ENCODE measurements around the gene PLEKHM2.

Gene PLEKHM2

GRCh38 chr1:15726508-15726907 is 42.4 kb downstream of the PLEKHM2 start:
- TF ChIP-seq, protein P1, sequence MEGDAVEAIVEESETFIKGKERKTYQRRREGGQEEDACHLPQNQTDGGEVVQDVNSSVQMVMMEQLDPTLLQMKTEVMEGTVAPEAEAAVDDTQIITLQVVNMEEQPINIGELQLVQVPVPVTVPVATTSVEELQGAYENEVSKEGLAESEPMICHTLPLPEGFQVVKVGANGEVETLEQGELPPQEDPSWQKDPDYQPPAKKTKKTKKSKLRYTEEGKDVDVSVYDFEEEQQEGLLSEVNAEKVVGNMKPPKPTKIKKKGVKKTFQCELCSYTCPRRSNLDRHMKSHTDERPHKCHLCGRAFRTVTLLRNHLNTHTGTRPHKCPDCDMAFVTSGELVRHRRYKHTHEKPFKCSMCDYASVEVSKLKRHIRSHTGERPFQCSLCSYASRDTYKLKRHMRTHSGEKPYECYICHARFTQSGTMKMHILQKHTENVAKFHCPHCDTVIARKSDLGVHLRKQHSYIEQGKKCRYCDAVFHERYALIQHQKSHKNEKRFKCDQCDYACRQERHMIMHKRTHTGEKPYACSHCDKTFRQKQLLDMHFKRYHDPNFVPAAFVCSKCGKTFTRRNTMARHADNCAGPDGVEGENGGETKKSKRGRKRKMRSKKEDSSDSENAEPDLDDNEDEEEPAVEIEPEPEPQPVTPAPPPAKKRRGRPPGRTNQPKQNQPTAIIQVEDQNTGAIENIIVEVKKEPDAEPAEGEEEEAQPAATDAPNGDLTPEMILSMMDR (conservative IDR thresholded peaks at IDR 0.05; ENCODE audit: low read depth, low read length), result no peak
- H3K4me3 ChIP-seq (ENCODE audit: low read length), result no peak overlapping the region
- no peak for DNase-seq (ENCODE audit: low read depth)

GRCh38 chr1:15727021-15727420 is 42.9 kb downstream of the PLEKHM2 start:
- DNase-seq (ENCODE audit: low read depth), result no peak
- TF ChIP-seq, protein P1 (conservative IDR thresholded peaks at IDR 0.05; ENCODE audit: low read depth, low read length), result no peak
- H3K4me3 ChIP-seq (ENCODE audit: low read length), result no peak overlapping the region

GRCh38 chr1:15727424-15727823 is 43.3 kb downstream of the PLEKHM2 start:
- TF ChIP-seq, protein P1 (conservative IDR thresholded peaks at IDR 0.05; ENCODE audit: low read depth, low read length), result no peak
- no peak for DNase-seq (ENCODE audit: low read depth)
- H3K4me3 ChIP-seq (ENCODE audit: low read length), result no peak overlapping the region

- no peak for DNase-seq (ENCODE audit: low read depth)
- TF ChIP-seq, protein P1 (conservative IDR thresholded peaks at IDR 0.05; ENCODE audit: low read depth, low read length), result no peak
- H3K4me3 ChIP-seq (ENCODE audit: low read length), result no peak overlapping the region
These were observed 43.9 kb downstream of the PLEKHM2 start for GRCh38 chr1:15727866-15728534.

- no peak for DNase-seq (ENCODE audit: low read depth)
- TF ChIP-seq, protein P1 (conservative IDR thresholded peaks at IDR 0.05; ENCODE audit: low read depth, low read length), result no peak
- no peak overlapping the region for H3K4me3 ChIP-seq (ENCODE audit: low read length)
These were observed 45.0 kb downstream of the PLEKHM2 start for GRCh38 chr1:15728937-15729657.

DNA sequence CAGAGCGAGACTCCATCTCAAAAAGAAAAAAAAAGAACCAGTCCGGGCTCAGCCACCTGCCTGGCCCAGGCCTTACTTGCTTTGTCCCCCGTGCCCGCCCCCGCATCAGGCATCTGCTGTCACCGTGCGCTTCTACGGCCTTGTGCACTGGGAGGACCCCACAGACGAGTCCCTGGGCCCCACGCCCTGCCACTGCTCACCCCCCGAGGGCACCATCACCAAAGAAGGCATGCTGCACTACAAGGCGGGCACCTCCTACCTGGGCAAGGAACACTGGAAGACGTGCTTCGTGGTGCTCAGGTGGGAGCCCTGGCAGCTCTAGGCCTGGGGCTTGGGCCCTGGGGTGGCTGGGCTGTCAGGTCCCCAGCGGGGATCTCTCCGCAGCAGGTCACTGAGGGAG is 46.3 kb downstream of the PLEKHM2 start:
- no peak overlapping the region for H3K4me3 ChIP-seq (ENCODE audit: low read length)
- TF ChIP-seq, protein P1 (conservative IDR thresholded peaks at IDR 0.05; ENCODE audit: low read depth, low read length), result no peak
- no peak for DNase-seq (ENCODE audit: low read depth)

- H3K4me3 ChIP-seq (ENCODE audit: low read length), result no peak overlapping the region
- DNase-seq (ENCODE audit: low read depth), result no peak
- TF ChIP-seq, protein P1 (conservative IDR thresholded peaks at IDR 0.05; ENCODE audit: low read depth, low read length), result no peak
These were observed 46.8 kb downstream of the PLEKHM2 start for GRCh38 chr1:15730936-15731335.

All from retinal pigment epithelial cell (primary cell).